OCI-LY1 (cell line): ENCODE results near the gene NRSN2.

Source experiments
- H2AFZ ChIP-seq: fragments of 200-600 bp; sonication (generic), shearing (Covaris generic); 2 replicates; pipeline ENCODE4 v1.6.0; 2014; ENCODE audit warnings: antibody characterized with exemption, mild to moderate bottlenecking, low read length
- H3F3A ChIP-seq: fragments of 200-600 bp; sonication (generic), shearing (Covaris generic); 2 replicates; pipeline ENCODE4 v1.6.0; 2014; ENCODE audit warnings: mild to moderate bottlenecking, antibody characterized with exemption, low read length, moderate library complexity; ENCODE audit not compliant: insufficient read depth
- H3K27ac ChIP-seq: fragments of 200-600 bp; sonication (generic); 2 replicates; pipeline ENCODE4 v1.5.1; 2014; ENCODE audit warnings: low read length, mixed run types, mild to moderate bottlenecking, low read depth; ENCODE audit not compliant: poor library complexity, severe bottlenecking
- H3K27me3 ChIP-seq: fragments of 200-600 bp; sonication (generic); 2 replicates; pipeline ENCODE4 v1.6.0; 2014; ENCODE audit warnings: antibody characterized with exemption, mild to moderate bottlenecking, low read length, moderate library complexity; ENCODE audit not compliant: insufficient read depth
- H3K36me3 ChIP-seq: fragments of 200-600 bp; sonication (generic); 2 replicates; pipeline ENCODE4 v1.6.1; 2014; ENCODE audit warnings: mild to moderate bottlenecking, antibody characterized with exemption, low read length, moderate library complexity, mixed read lengths; ENCODE audit not compliant: insufficient read depth
- H3K4me1 ChIP-seq: fragments of 200-600 bp; sonication (generic); 2 replicates; pipeline ENCODE4 v1.5.1; 2014; ENCODE audit warnings: mild to moderate bottlenecking, low read length, moderate library complexity; ENCODE audit not compliant: insufficient read depth, severe bottlenecking
- H3K4me2 ChIP-seq: fragments of 200-600 bp; sonication (generic), shearing (Covaris generic); 2 replicates; pipeline ENCODE4 v1.6.1; 2014; ENCODE audit warnings: low read length
- H3K4me3 ChIP-seq: fragments of 200-600 bp; sonication (generic); 2 replicates; pipeline ENCODE4 v1.5.1; 2014; ENCODE audit warnings: low read length, low read depth, mild to moderate bottlenecking, mixed read lengths; ENCODE audit not compliant: poor library complexity, severe bottlenecking
- H3K79me2 ChIP-seq: fragments of 200-600 bp; shearing (Covaris generic); 2 replicates; pipeline ENCODE4 v1.6.1; 2016; ENCODE audit warnings: mixed run types, low read length, mixed read lengths; ENCODE audit not compliant: insufficient read depth
- H3K9ac ChIP-seq: fragments of 200-600 bp; sonication (generic), shearing (Covaris generic); 2 replicates; pipeline ENCODE4 v1.6.1; 2014; ENCODE audit warnings: mild to moderate bottlenecking, low read length, mixed read lengths
- H3K9me2 ChIP-seq: fragments of 200-600 bp; sonication (generic), shearing (Covaris generic); 2 replicates; pipeline ENCODE4 v1.6.1; 2014; ENCODE audit warnings: low read depth, mild to moderate bottlenecking, low read length, mixed read lengths
- H3K9me3 ChIP-seq: fragments of 200-600 bp; shearing (Covaris generic); 2 replicates; pipeline ENCODE4 v1.6.1; 2014; ENCODE audit warnings: low read length, mixed read lengths
- H4K20me1 ChIP-seq: fragments of 200-600 bp; sonication (generic), shearing (Covaris generic); 2 replicates; pipeline ENCODE4 v1.6.0; 2016; ENCODE audit warnings: mild to moderate bottlenecking, low read length; ENCODE audit not compliant: insufficient read depth
- CTCF ChIP-seq: fragments of 200-600 bp; sonication (generic), shearing (Covaris generic); IDR thresholded peaks from 2 replicates; pipeline ENCODE4 v1.5.1; 2017; ENCODE audit warnings: mild to moderate bottlenecking, antibody characterized with exemption, low read length, moderate library complexity, mixed read lengths
- EZH2 ChIP-seq: fragments of 200-600 bp; sonication (generic), shearing (Covaris generic); IDR thresholded peaks from 2 replicates; pipeline ENCODE4 v1.8.0; 2017; ENCODE audit warnings: borderline replicate concordance, mixed run types, mild to moderate bottlenecking, antibody characterized with exemption, low read length, moderate library complexity, mixed read lengths

NRSN2 gene

GRCh38 chr20:346640-347316 lies at the start of gene NRSN2:
NRSN2 (plus strand) TSS chr20:347111; CDS start chr20:349644, 2,533 bp downstream.
- Histone ChIP-seq H4K20me1 (no peaks in the 10 kb centered on the region), H3K27me3 (no peaks in the 10 kb centered on the region), H3K9me2 (no peaks in the 10 kb centered on the region), H3K4me3 (peak within 1 kb of the TSS; percentile 90), H3K4me1 (peaks cover 13% of the 10 kb centered on the region), H3K79me2 (no peaks in the 10 kb centered on the region), H3K4me2 (peak within 1 kb of the TSS; percentile 82), H3K27ac (peak within 1 kb of the TSS; percentile 81), H3F3A (no peaks in the 10 kb centered on the region), H3K9ac (peak within 1 kb of the TSS; percentile 92), H3K9me3 (no peaks in the 10 kb centered on the region), H2AFZ (no peak within 1 kb of the TSS), H3K36me3 (peaks cover 13% of the 10 kb centered on the region)
- no peak for TF ChIP-seq CTCF
- TF ChIP-seq EZH2: no peak

- no peaks in the 10 kb centered on the region for H4K20me1 ChIP-seq
- H2AFZ ChIP-seq: 0 out of 2 replicates have a peak overlapping the region, but pooled peaks have one; percentile 7
- H3K4me2 ChIP-seq: peak overlapping the region; percentile 83
- peak overlapping the region; percentile 83 for H3K9ac ChIP-seq
- no peaks in the 10 kb centered on the region for H3K9me2 ChIP-seq
- H3K36me3 ChIP-seq: peaks cover 19% of the 10 kb centered on the region
- no peaks in the 10 kb centered on the region for H3K79me2 ChIP-seq
- no peaks in the 10 kb centered on the region for H3F3A ChIP-seq
- peaks cover 26% of the 10 kb centered on the region for H3K4me1 ChIP-seq
- H3K9me3 ChIP-seq: no peaks in the 10 kb centered on the region
- H3K4me3 ChIP-seq: peak overlapping the region; percentile 81
- no peak for TF ChIP-seq EZH2
- no peak for TF ChIP-seq CTCF
- H3K27ac ChIP-seq: peak overlapping the region; percentile 43
- H3K27me3 ChIP-seq: no peaks in the 10 kb centered on the region
Measured at GRCh38 chr20:297925-298775, 48.8 kb upstream of the NRSN2 start.

- peak overlapping the region; percentile 81 for H3K4me3 ChIP-seq
- H3K79me2 ChIP-seq: no peaks in the 10 kb centered on the region
- H4K20me1 ChIP-seq: no peaks in the 10 kb centered on the region
- H3K9me3 ChIP-seq: no peaks in the 10 kb centered on the region
- peaks cover 19% of the 10 kb centered on the region for H3K36me3 ChIP-seq
- H3K9me2 ChIP-seq: no peaks in the 10 kb centered on the region
- no peak overlapping the region for H3K27ac ChIP-seq
- no peak overlapping the region for H2AFZ ChIP-seq
- TF ChIP-seq CTCF: no peak
- TF ChIP-seq EZH2: no peak
- H3F3A ChIP-seq: no peaks in the 10 kb centered on the region
- no peaks in the 10 kb centered on the region for H3K27me3 ChIP-seq
- H3K4me1 ChIP-seq: peaks cover 26% of the 10 kb centered on the region
- peak overlapping the region; percentile 83 for H3K4me2 ChIP-seq
- H3K9ac ChIP-seq: peak overlapping the region; percentile 83; the same call in 1 of the 2 replicates
Measured at GRCh38 chr20:298776-299391, 48.0 kb upstream of the NRSN2 start.
